Trophoblast cell (in vitro differentiated cells and primary cell): ENCODE measurements around the gene LDLRAD4.

Experiments used
- DNase-seq, 2 donors: peaks; one replicate each; pipeline ENCODE4 v3.0.0-alpha.2; 2016
- H2AFZ ChIP-seq: 2 replicates; pipeline ENCODE4 v1.6.1; 2013; ENCODE audit warnings: low read length, moderate library complexity, mild to moderate bottlenecking; ENCODE audit not compliant: insufficient read depth, poor library complexity
- H2AK5ac ChIP-seq: 2 replicates; pipeline ENCODE4 v1.6.1; 2013; ENCODE audit warnings: mild to moderate bottlenecking, low read length
- H2BK120ac ChIP-seq: 2 replicates; pipeline ENCODE4 v1.6.1; 2013; ENCODE audit warnings: low read length, mild to moderate bottlenecking, moderate library complexity; ENCODE audit not compliant: insufficient read depth, poor library complexity
- H2BK12ac ChIP-seq: 2 replicates; pipeline ENCODE4 v1.6.1; 2013; ENCODE audit warnings: mild to moderate bottlenecking, low read length, moderate library complexity
- H2BK5ac ChIP-seq: 2 replicates; pipeline ENCODE4 v1.6.1; 2013; ENCODE audit warnings: low read length, low read depth, moderate library complexity, mild to moderate bottlenecking; ENCODE audit not compliant: poor library complexity
- H3K14ac ChIP-seq: 2 replicates; pipeline ENCODE4 v1.6.1; 2013; ENCODE audit warnings: mild to moderate bottlenecking, low read length
- H3K18ac ChIP-seq: 2 replicates; pipeline ENCODE4 v1.6.1; 2013; ENCODE audit warnings: mild to moderate bottlenecking, low read length
- H3K23ac ChIP-seq: 2 replicates; pipeline ENCODE4 v1.6.1; 2013; ENCODE audit warnings: low read length
- H3K27ac ChIP-seq: 2 replicates; pipeline ENCODE4 v1.5.1; 2013; ENCODE audit warnings: low read depth, mild to moderate bottlenecking, inconsistent platforms, low read length, moderate library complexity
- H3K27me3 ChIP-seq: 2 replicates; pipeline ENCODE4 v1.6.1; 2013; ENCODE audit warnings: inconsistent platforms, mild to moderate bottlenecking, low read length, moderate library complexity; ENCODE audit not compliant: insufficient read depth
- H3K36me3 ChIP-seq, 2 experiments: 1 replicate in 1 of 2; 2 replicates in 1 of 2; pipeline ENCODE4 v1.6.1; 2013; ENCODE audit warnings: low read length in 2 of 2, mild to moderate bottlenecking in 2 of 2, moderate library complexity in 1 of 2; ENCODE audit not compliant: insufficient read depth in 2 of 2, control insufficient read depth in 1 of 2
- H3K4ac ChIP-seq: 2 replicates; pipeline ENCODE4 v1.6.1; 2013; ENCODE audit warnings: low read depth, mild to moderate bottlenecking, low read length, moderate library complexity
- H3K4me1 ChIP-seq, 2 experiments: 1 replicate in 1 of 2; 2 replicates in 1 of 2; pipeline ENCODE4 v1.6.1; 2013; ENCODE audit warnings: low read length in 2 of 2, mild to moderate bottlenecking in 2 of 2, moderate library complexity in 1 of 2; ENCODE audit not compliant: insufficient read depth in 2 of 2, control insufficient read depth in 1 of 2
- H3K4me2 ChIP-seq: 2 replicates; pipeline ENCODE4 v1.6.1; 2013; ENCODE audit warnings: inconsistent platforms, mild to moderate bottlenecking, low read length, moderate library complexity
- H3K4me3 ChIP-seq: 2 replicates; pipeline ENCODE4 v1.5.1; 2013; ENCODE audit warnings: mild to moderate bottlenecking, low read depth, low read length, inconsistent platforms
- H3K79me1 ChIP-seq: one replicate; pipeline ENCODE4 v1.6.1; 2013; ENCODE audit warnings: low read length
- H3K79me2 ChIP-seq: 2 replicates; pipeline ENCODE4 v1.6.1; 2013; ENCODE audit warnings: low read length, mild to moderate bottlenecking; ENCODE audit not compliant: control insufficient read depth, insufficient read depth, poor library complexity
- H3K9ac ChIP-seq: 2 replicates; pipeline ENCODE4 v1.6.1; 2013; ENCODE audit warnings: mild to moderate bottlenecking, low read length
- H3K9me3 ChIP-seq: 2 replicates; pipeline ENCODE4 v1.6.1; 2013; ENCODE audit warnings: low read depth, mild to moderate bottlenecking, control low read depth, inconsistent platforms, low read length; ENCODE audit not compliant: insufficient read depth
- H4K12ac ChIP-seq: 2 replicates; pipeline ENCODE4 v1.6.1; 2013; ENCODE audit warnings: low read depth, mild to moderate bottlenecking, low read length, moderate library complexity
- H4K8ac ChIP-seq: 2 replicates; pipeline ENCODE4 v1.6.1; 2013; ENCODE audit warnings: low read depth, mild to moderate bottlenecking, low read length, moderate library complexity
- H4K91ac ChIP-seq: one replicate; pipeline ENCODE4 v1.6.1; 2013; ENCODE audit warnings: low read depth, mild to moderate bottlenecking, low read length, moderate library complexity
- WGBS: extraction: QIAGEN DNeasy Blood & Tissue Kit; methylation state at CpG from one replicate; pipeline ENCODE4 v1.1.7; 2013; ENCODE audit warnings: missing lambda C conversion rate; ENCODE audit not compliant: insufficient read length, insufficient coverage; ENCODE audit errors: extremely low coverage; 5-methylcytosine and 5-hydroxymethylcytosine counted together

LDLRAD4 gene

GRCh38 chr18:13399511-13399910 lies 181.0 kb downstream of the LDLRAD4 start:
- no peak overlapping the region for H2BK12ac ChIP-seq
- H2BK5ac ChIP-seq, result no peak overlapping the region

GRCh38 chr18:13400636-13401315 lies 182.2 kb downstream of the LDLRAD4 start:
- Histone ChIP-seq H3K4me2 (no peak overlapping the region), H2BK5ac (no peak overlapping the region), H3K14ac (no peak overlapping the region), H3K9ac (no peak overlapping the region), H3K27ac (no peak overlapping the region), H3K79me2 (no peaks in the 10 kb centered on the region), H4K12ac (no peak overlapping the region), H3K4me3 (no peak overlapping the region), H3K9me3 (no peaks in the 10 kb centered on the region), H2BK12ac (no peak overlapping the region), H3K36me3 (no peaks in the 10 kb centered on the region), H3K4me1 (no peaks in the 10 kb centered on the region), H3K27me3 (no peaks in the 10 kb centered on the region), H3K18ac (no peak overlapping the region), H3K79me1 (no peaks in the 10 kb centered on the region), H3K4ac (no peak overlapping the region), H2AK5ac (no peak overlapping the region), H4K8ac (no peak overlapping the region), H2AFZ (no peak overlapping the region), H2BK120ac (no peak overlapping the region), H3K23ac (no peak overlapping the region), H4K91ac (no peak overlapping the region)
- WGBS, result no CpG with 5 or more reads among the region's 11 CpGs
- DNase-seq, result no peak

More at GRCh38 chr18:13399511-13399910, 181.0 kb downstream of the LDLRAD4 start:
- Histone ChIP-seq H3K4me3 (no peak overlapping the region), H3K27me3 (no peaks in the 10 kb centered on the region), H3K9me3 (no peaks in the 10 kb centered on the region), H3K14ac (no peak overlapping the region), H3K23ac (no peak overlapping the region), H3K4me1 (no peaks in the 10 kb centered on the region), H2BK120ac (no peak overlapping the region), H3K9ac (no peak overlapping the region), H3K79me2 (no peaks in the 10 kb centered on the region), H3K4me2 (no peak overlapping the region), H4K12ac (no peak overlapping the region), H3K4ac (no peak overlapping the region), H2AK5ac (no peak overlapping the region), H4K91ac (no peak overlapping the region), H2AFZ (no peak overlapping the region), H3K18ac (no peak overlapping the region), H3K27ac (no peak overlapping the region), H3K79me1 (no peaks in the 10 kb centered on the region), H3K36me3 (no peaks in the 10 kb centered on the region), H4K8ac (no peak overlapping the region)
- no CpG with 5 or more reads among the region's 8 CpGs for WGBS
- no peak for DNase-seq

GRCh38 chr18:13401404-13401803 lies 182.8 kb downstream of the LDLRAD4 start:
- H4K91ac ChIP-seq, result no peak overlapping the region
- no peak overlapping the region for H2BK5ac ChIP-seq
- no peak overlapping the region for H3K27ac ChIP-seq
- no peaks in the 10 kb centered on the region for H3K9me3 ChIP-seq
- H3K79me1 ChIP-seq, result no peaks in the 10 kb centered on the region
- DNase-seq, result no peak
- no peaks in the 10 kb centered on the region for H3K27me3 ChIP-seq
- H3K79me2 ChIP-seq, result no peaks in the 10 kb centered on the region
- H3K4me3 ChIP-seq, result no peak overlapping the region
- H2BK120ac ChIP-seq, result no peak overlapping the region
- H2AK5ac ChIP-seq, result no peak overlapping the region
- H3K4ac ChIP-seq, result no peak overlapping the region
- H4K12ac ChIP-seq, result no peak overlapping the region
- no peak overlapping the region for H2BK12ac ChIP-seq
- H3K9ac ChIP-seq, result no peak overlapping the region
- H3K14ac ChIP-seq, result no peak overlapping the region
- H3K4me1 ChIP-seq, result no peaks in the 10 kb centered on the region
- no peak overlapping the region for H3K23ac ChIP-seq
- H3K36me3 ChIP-seq, result no peaks in the 10 kb centered on the region
- H4K8ac ChIP-seq, result no peak overlapping the region
- no peak overlapping the region for H3K4me2 ChIP-seq
- no peak overlapping the region for H3K18ac ChIP-seq
- H2AFZ ChIP-seq, result no peak overlapping the region
- WGBS, result no CpG with 5 or more reads among the region's 8 CpGs

- H3K4ac ChIP-seq, result no peak overlapping the region
- H3K4me3 ChIP-seq, result no peak overlapping the region
- no CpG with 5 or more reads among the region's 10 CpGs for WGBS
- H3K36me3 ChIP-seq, result no peaks in the 10 kb centered on the region
- no peaks in the 10 kb centered on the region for H3K79me2 ChIP-seq
- H2BK12ac ChIP-seq, result no peak overlapping the region
- no peak overlapping the region for H2BK5ac ChIP-seq
- DNase-seq, result no peak
- no peak overlapping the region for H3K4me2 ChIP-seq
- no peak overlapping the region for H2AK5ac ChIP-seq
- H4K8ac ChIP-seq, result no peak overlapping the region
- H2BK120ac ChIP-seq, result no peak overlapping the region
- no peaks in the 10 kb centered on the region for H3K9me3 ChIP-seq
- no peak overlapping the region for H3K14ac ChIP-seq
- H3K27ac ChIP-seq, result no peak overlapping the region
- H3K27me3 ChIP-seq, result no peaks in the 10 kb centered on the region
- H3K9ac ChIP-seq, result no peak overlapping the region
- H4K12ac ChIP-seq, result no peak overlapping the region
- no peak overlapping the region for H4K91ac ChIP-seq
- no peak overlapping the region for H3K18ac ChIP-seq
- H3K4me1 ChIP-seq, result no peaks in the 10 kb centered on the region
- no peak overlapping the region for H3K23ac ChIP-seq
- no peak overlapping the region for H2AFZ ChIP-seq
- no peaks in the 10 kb centered on the region for H3K79me1 ChIP-seq
These were observed 183.3 kb downstream of the LDLRAD4 start for GRCh38 chr18:13401826-13402225.
